AG04450 (cell line): ENCODE data around the gene FOXN1. TPM values are rescaled to one million over a fixed set of nuclear protein-coding genes. Genes with fewer than 3 reads are reported as not detected.

Source experiments
- CTCF ChIA-PET: fragments of 300-600, 350-600 bp; formaldehyde crosslinking; extraction: SDS; loops from one replicate; lab custom pipeline; 2022; ENCODE audit warnings: antibody characterized with exemption, inconsistent platforms; lab: Charles Lee
- POLR2A ChIA-PET: fragments of 350-600 bp; formaldehyde crosslinking; extraction: SDS; loops from one replicate; lab custom pipeline; 2021; ENCODE audit warnings: antibody characterized with exemption, inconsistent platforms; lab: Yijun Ruan, JAX
- DNase-seq: peaks from one replicate; pipeline ENCODE4 v3.0.0-alpha.2; 2011; ENCODE audit warnings: low read depth, low spot score
- H3K27ac ChIP-seq: one replicate; pipeline ENCODE4 v1.5.1; 2012; ENCODE audit warnings: low read depth, low read length, control low read depth
- H3K27me3 ChIP-seq: one replicate; pipeline ENCODE4 v1.6.0; 2012; ENCODE audit warnings: low read length; ENCODE audit not compliant: control insufficient read depth, insufficient read depth
- H3K4me3 ChIP-seq: 2 replicates; pipeline ENCODE4 v1.5.1; 2011; ENCODE audit warnings: mild to moderate bottlenecking, low read depth, low read length, control low read depth
- H3K9me3 ChIP-seq: 2 replicates; pipeline ENCODE4 v1.5.1; 2012; ENCODE audit warnings: low read length; ENCODE audit not compliant: control insufficient read depth, insufficient read depth
- polyA plus RNA-seq: library from polyadenylated mRNA; depleted of rRNA; stranded (reverse); fragments of >200 nt; gene quantifications from 2 replicates; pipeline ENCODE4 v1.2.3, GENCODE V29; 2011
- TF ChIP-seq, protein P1 (sequence below): IDR thresholded peaks from 2 replicates; pipeline ENCODE4 v1.5.1; 2011; ENCODE audit warnings: low read depth, low read length, control low read depth, inconsistent platforms

FOXN1 gene
- polyA plus RNA-seq, 1 experiment: not detected

DNA sequence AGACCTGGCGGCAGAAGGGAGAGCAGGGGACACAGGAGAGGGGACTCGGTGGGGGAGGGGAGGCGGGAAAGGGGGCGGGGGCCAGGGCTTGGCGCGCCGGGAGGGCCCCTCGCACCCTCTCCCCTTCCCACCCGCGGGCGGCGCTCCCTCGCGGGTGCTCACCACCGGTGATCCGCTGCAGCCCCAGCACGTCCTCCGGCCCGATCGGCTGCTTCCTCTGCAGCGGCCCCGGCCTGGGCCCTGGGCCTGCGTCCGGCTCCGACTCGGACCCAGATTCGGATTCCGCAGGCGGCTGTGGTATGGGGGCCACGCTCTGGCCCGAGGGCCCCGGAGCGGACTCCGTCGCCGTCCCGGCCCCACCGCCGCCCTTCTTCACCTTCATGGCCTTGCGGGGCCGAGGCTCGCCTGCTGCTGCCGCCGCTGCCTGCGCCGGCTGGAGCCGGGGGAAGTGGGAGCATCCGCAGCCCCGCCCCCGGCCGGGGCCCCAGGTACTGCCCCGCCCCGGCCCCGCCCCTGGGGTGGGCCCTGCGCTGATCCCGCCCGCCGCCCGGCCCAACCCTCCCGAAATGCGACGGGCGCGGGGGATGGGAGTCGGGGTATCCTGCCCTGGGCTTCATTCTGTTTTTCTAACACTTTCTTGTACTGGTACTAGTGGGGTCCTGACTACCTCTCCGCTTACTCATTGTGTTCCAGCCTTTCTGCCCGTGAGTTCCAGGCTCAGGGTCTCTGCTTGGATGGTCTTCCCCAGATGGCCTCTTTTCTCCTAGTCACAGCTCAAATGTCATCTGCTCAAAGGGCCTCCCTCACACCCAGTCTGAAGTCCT, 46.2 kb downstream of the FOXN1 start, which contains the start of gene UNC119:
TSS of gene UNC119 (minus strand) at position 449 of the 824 bp plus-strand sequence. CDS start at position 382, 67 bp downstream.
- no peak for DNase-seq
- Histone ChIP-seq H3K4me3 (peak within 1 kb of the TSS; percentile 74), H3K9me3 (no peaks in the 10 kb centered on the region), H3K27me3 (no peaks in the 10 kb centered on the region), H3K27ac (peak within 1 kb of the TSS; percentile 31)
- ChIA-PET POLR2A (interaction anchor here (1.6 to 2.2 kb wide), 2 partner anchors 19 kb away, joined by 3 to 10 read pairs; partner anchors contain the start of gene PIGS), CTCF (no interaction called here)
- TF ChIP-seq, protein P1, sequence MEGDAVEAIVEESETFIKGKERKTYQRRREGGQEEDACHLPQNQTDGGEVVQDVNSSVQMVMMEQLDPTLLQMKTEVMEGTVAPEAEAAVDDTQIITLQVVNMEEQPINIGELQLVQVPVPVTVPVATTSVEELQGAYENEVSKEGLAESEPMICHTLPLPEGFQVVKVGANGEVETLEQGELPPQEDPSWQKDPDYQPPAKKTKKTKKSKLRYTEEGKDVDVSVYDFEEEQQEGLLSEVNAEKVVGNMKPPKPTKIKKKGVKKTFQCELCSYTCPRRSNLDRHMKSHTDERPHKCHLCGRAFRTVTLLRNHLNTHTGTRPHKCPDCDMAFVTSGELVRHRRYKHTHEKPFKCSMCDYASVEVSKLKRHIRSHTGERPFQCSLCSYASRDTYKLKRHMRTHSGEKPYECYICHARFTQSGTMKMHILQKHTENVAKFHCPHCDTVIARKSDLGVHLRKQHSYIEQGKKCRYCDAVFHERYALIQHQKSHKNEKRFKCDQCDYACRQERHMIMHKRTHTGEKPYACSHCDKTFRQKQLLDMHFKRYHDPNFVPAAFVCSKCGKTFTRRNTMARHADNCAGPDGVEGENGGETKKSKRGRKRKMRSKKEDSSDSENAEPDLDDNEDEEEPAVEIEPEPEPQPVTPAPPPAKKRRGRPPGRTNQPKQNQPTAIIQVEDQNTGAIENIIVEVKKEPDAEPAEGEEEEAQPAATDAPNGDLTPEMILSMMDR: no peak

DNA sequence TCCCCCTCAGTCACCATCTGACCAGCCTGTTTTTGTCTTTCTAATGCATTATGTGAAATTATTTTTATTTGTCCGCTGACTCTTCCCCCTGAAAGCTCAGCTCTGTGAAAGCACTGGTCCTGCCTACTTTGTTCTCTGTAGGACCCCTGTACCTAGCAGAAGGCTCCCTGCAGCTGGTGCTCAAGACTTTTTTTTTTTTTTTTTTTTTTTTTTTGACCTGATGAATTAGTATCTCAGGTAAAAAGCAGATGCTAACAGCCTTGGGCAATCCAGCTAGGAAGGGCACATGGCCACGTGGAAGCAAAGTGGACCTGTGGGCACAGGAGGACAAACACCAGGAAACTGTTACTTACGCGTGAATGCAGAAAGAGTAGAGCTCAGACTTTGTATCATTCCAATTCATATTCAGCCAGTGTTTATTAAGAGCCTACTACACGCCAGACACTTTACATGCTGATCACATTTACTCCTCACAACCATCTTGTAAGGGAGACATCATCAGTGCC, 46.9 kb downstream of the FOXN1 start:
- Histone ChIP-seq H3K4me3 (no peak overlapping the region), H3K9me3 (no peaks in the 10 kb centered on the region), H3K27me3 (no peaks in the 10 kb centered on the region), H3K27ac (peak overlapping the region; percentile 31)
- TF ChIP-seq, protein P1: no peak
- DNase-seq: no peak
- ChIA-PET POLR2A (interaction anchor here (2.2 kb wide), 1 partner anchor 18 kb away, joined by 10 read pairs; the partner anchor contains the start of gene PIGS), CTCF (no interaction called here)

DNA sequence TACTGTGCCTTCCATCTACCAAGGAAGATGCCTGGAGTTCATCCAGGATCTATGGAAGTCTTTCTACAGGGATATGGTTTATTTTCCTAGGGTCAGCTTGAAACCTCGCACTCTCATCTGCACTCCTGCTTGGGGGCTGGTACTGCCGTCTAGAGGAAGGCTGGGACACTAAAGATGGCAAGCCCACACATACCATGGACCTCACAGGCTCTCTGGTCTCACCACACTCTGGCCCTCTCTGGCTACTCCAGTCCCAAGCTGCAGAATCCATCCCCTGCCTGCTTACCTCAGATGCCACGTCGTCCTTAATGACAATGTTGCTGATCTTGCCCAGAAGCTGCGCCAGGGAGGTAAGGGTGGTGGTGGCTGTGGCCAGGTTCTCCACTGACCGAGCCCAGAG, 48.4 kb downstream of the FOXN1 start:
- DNase-seq: no peak
- POLR2A ChIA-PET: interaction anchor here (2.2 kb wide), 1 partner anchor 17 kb away, joined by 10 read pairs; the partner anchor contains the start of gene PIGS
- H3K27ac ChIP-seq: no peak overlapping the region
- CTCF ChIA-PET: no interaction called here
- no peaks in the 10 kb centered on the region for H3K9me3 ChIP-seq
- TF ChIP-seq, protein P1: no peak
- H3K27me3 ChIP-seq: no peaks in the 10 kb centered on the region
- H3K4me3 ChIP-seq: no peak overlapping the region

DNA sequence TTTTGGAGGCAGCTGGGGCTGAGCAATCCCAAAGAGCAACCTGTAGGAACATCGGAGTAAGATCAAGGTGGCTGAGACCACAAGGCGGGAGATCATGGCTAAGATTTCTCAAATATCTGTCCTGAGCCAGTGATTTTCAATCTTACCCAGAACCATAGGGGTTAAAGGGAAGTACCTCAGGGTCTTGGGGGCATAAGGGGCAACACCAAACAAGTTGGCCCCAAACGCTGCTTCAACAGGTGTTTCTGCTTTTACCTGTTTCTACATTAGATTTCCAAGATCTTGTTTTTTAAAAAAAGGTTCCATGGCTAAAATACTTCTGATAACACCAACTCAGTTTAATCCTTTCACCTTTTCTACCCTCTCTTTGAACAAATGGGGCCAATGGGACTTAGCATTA, 48.9 kb downstream of the FOXN1 start:
- no peak for DNase-seq
- H3K27ac ChIP-seq: no peak overlapping the region
- TF ChIP-seq, protein P1: no peak
- H3K9me3 ChIP-seq: no peaks in the 10 kb centered on the region
- no peaks in the 10 kb centered on the region for H3K27me3 ChIP-seq
- H3K4me3 ChIP-seq: no peak overlapping the region
- CTCF ChIA-PET: no interaction called here
- POLR2A ChIA-PET: no interaction called here

DNA sequence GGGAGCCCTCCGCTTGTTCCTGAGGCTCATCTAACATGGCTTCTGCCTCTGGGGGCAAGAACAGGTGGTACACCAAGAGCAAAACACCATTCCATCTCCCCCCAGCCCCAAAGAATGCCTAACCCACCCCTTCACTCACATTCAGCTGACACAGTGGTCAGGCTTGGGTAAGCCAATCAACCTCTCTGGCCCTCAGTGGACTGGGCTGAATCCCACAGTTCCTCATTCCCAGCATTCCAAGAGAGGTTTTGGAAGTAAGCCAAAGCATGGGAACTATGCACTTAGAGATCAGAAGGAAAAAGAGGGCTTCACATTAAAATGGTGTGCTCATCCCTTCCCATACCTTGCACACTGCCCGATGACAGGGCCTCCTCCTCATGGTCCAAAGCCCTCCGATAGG, 57.3 kb downstream of the FOXN1 start:
- no peak for DNase-seq
- Histone ChIP-seq H3K4me3 (no peak overlapping the region), H3K9me3 (no peaks in the 10 kb centered on the region), H3K27ac (no peak overlapping the region), H3K27me3 (no peaks in the 10 kb centered on the region)
- TF ChIP-seq, protein P1: no peak
- ChIA-PET POLR2A (no interaction called here), CTCF (no interaction called here)
